Adrenal gland (tissue), 5 donors: ENCODE results near the gene PRTFDC1.

ENCODE experiments used
- POLR2A ChIP-seq, 2 donors: fragments of 450-650 bp; IDR thresholded peaks; one replicate each; pipeline ENCODE4 v1.6.1; 2017; ENCODE audit warnings: antibody characterized with exemption in 2 of 2, mild to moderate bottlenecking in 2 of 2, moderate library complexity in 1 of 2
- TF ChIP-seq, protein P1 (sequence below), 6 experiments: fragments of 450-650 bp in 4 of 6; fragments of 200-600 bp in 2 of 6; sonication (generic) in 1 of 6; IDR thresholded peaks; 1 replicate in 5 of 6; 2 replicates in 1 of 6; pipeline versions ENCODE4 v1.5.1 to v1.8.0; 2016 to 2021; ENCODE audit warnings: antibody characterized with exemption in 6 of 6, mild to moderate bottlenecking in 2 of 6, moderate library complexity in 1 of 6
- donor health status: DM: no; HTN: no; CAD: no.

DNA sequence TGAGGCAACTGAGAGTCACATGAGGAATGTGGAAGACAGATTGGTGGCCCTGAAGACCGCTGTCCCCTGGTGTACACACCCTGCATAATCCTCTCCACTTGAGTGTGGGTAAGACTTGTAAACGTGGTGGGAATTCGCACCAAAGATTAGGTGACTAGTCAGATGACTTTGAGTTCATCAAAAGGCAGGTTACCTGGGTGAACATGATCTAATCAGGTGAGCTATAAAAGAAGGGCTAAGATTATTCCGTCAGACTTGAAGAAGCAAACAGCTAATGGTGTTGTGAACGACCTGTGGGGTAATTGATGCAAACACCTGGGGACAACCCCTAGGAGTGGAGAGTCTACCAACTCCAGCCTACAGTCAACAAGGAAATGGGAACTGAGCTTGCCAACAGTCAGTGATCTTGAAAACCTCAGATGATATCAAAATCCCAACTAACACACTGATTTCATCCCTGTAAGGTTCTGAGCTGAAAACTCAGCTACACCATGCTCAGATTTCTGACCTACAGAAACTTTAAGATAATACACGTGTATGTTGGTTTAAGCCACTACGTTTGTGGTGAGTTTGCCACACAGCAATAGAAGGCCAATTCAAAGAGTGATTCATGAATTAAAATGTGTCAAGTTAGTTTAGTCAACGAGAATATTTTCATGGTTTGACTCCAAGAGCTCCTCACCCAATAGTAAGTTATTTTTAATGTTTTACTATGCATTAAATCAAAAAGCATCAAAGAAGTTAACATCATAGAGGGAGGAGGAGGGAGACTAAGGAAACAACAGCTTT lies 16.7 kb downstream of the PRTFDC1 start:
- TF ChIP-seq, protein P1, sequence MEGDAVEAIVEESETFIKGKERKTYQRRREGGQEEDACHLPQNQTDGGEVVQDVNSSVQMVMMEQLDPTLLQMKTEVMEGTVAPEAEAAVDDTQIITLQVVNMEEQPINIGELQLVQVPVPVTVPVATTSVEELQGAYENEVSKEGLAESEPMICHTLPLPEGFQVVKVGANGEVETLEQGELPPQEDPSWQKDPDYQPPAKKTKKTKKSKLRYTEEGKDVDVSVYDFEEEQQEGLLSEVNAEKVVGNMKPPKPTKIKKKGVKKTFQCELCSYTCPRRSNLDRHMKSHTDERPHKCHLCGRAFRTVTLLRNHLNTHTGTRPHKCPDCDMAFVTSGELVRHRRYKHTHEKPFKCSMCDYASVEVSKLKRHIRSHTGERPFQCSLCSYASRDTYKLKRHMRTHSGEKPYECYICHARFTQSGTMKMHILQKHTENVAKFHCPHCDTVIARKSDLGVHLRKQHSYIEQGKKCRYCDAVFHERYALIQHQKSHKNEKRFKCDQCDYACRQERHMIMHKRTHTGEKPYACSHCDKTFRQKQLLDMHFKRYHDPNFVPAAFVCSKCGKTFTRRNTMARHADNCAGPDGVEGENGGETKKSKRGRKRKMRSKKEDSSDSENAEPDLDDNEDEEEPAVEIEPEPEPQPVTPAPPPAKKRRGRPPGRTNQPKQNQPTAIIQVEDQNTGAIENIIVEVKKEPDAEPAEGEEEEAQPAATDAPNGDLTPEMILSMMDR (IDR thresholded peaks at IDR 0.05), result no peak
- no peak for TF ChIP-seq POLR2A (IDR thresholded peaks at IDR 0.05)
